Testis (tissue), 3 donors: ENCODE measurements around the gene EDN2. TPM values are rescaled to one million over a fixed set of nuclear protein-coding genes. Genes with fewer than 3 reads are reported as not detected.

Experiments
- DNase-seq: peaks from one replicate; pipeline ENCODE4 v3.0.0-alpha.2; 2019
- H3K27ac ChIP-seq, 2 donors: fragments of 200-600 bp; sonication (generic); one replicate each; pipeline ENCODE4 v1.5.1; 2019
- H3K27me3 ChIP-seq: fragments of 200-600 bp; sonication (generic); one replicate; pipeline ENCODE4 v1.5.1; 2019
- H3K36me3 ChIP-seq: fragments of 200-600 bp; sonication (generic); one replicate; pipeline ENCODE4 v1.5.1; 2017; ENCODE audit warnings: low read depth; ENCODE audit errors: missing control alignments
- H3K4me1 ChIP-seq: fragments of 200-600 bp; sonication (generic); one replicate; pipeline ENCODE4 v1.5.1; 2019
- H3K4me3 ChIP-seq, 2 donors: fragments of 200-600 bp; sonication (generic); one replicate each; pipeline ENCODE4 v1.5.1; 2017 to 2019
- H3K9me3 ChIP-seq: fragments of 200-600 bp; sonication (generic); one replicate; pipeline ENCODE4 v1.5.1; 2017
- CTCF ChIP-seq, 3 experiments: fragments of 450-650 bp in 2 of 3; fragments of 200-600 bp in 1 of 3; sonication (generic) in 1 of 3; IDR thresholded peaks; one replicate each; pipeline ENCODE4 v1.5.1; 2016 to 2019; ENCODE audit warnings: antibody characterized with exemption in 3 of 3, mild to moderate bottlenecking in 2 of 3, moderate library complexity in 1 of 3
- POLR2A ChIP-seq: fragments of 450-650 bp; IDR thresholded peaks from one replicate; pipeline ENCODE4 v1.6.1; 2017; ENCODE audit warnings: antibody characterized with exemption, mild to moderate bottlenecking, moderate library complexity
- WGBS, 2 donors: methylation state at CpG; one replicate each; pipeline ENCODE4 v1.1.5; 2018; 5-methylcytosine and 5-hydroxymethylcytosine counted together
- intact Hi-C: fragments of 100-400 bp; cut with DNase I; formaldehyde crosslinking; loops from one replicate; pipeline ENCODE4 v1.15.1; 2023; ENCODE audit warnings: low total_unique reads
- polyA plus RNA-seq: library from polyadenylated mRNA; stranded (reverse); fragments of 350-450 nt; fragmentation: Illumina TruSeq; extraction: RNeasy Lipid Tissue Mini Kit (QIAGEN cat#74804); gene quantifications from one replicate; pipeline ENCODE4 v1.2.3, GENCODE V29; 2014; ENCODE audit warnings: low read depth, low replicate concordance; ENCODE audit not compliant: insufficient read depth
- total RNA-seq, 2 donors: library from RNA; depleted of rRNA; stranded (reverse); fragments of >200 nt; gene quantifications; one replicate each; pipeline ENCODE4 v1.2.3, GENCODE V29; 2016

Gene EDN2
- total and polyA plus RNA-seq, 3 donors from 2014 or later: not detected

- H3K9me3 ChIP-seq: no peaks in the 10 kb centered on the region
- H3K4me3 ChIP-seq: no peak overlapping the region
- H3K27ac ChIP-seq: no peak overlapping the region
- H3K4me1 ChIP-seq: peaks cover 7% of the 10 kb centered on the region
- TF ChIP-seq POLR2A (no peak), CTCF (IDR thresholded peaks at IDR 0.05) (no peak)
- intact Hi-C loops: no loop called here
- H3K36me3 ChIP-seq: no peaks in the 10 kb centered on the region
- 89 to 93% methylated on average over 15 of the region's 15 CpGs for WGBS, 2 donors
- no peak for DNase-seq
- H3K27me3 ChIP-seq: no peaks in the 10 kb centered on the region
These were observed 19.9 kb upstream of the EDN2 start for GRCh38 chr1:41504114-41505035.

DNA sequence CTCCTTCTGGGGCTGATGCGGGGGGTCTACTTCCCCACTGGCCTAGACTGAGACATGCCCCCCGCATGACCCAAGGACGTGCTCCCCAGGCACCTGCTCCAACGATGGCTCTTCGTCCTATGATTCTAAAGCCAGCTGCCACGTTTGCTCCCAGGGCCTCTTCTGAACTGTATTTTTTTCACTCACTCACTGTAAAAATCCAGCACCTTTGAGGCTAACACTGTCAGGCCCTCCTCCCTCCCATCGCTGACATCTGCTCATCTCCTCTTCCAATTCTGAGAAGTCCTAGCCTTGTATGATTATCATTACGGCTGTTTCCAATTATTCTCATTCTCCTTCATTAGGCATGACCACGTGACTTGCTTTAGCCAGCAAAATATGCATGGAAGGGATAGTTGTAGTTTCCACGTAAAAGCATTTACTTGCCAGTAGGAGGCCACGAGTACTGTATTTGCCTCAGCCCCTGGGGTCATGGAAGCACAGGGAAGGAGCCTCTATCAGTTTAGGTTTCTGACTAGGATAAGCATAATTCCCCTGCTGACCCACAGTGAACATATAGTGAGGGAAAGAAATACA lies 19.1 kb upstream of the EDN2 start:
- WGBS, 2 donors: 91 to 94% methylated on average over 11 of the region's 11 CpGs
- no peak for DNase-seq
- no peak overlapping the region for H3K4me3 ChIP-seq
- no peaks in the 10 kb centered on the region for H3K36me3 ChIP-seq
- H3K4me1 ChIP-seq: peaks cover 7% of the 10 kb centered on the region
- H3K27ac ChIP-seq: no peak overlapping the region
- no peaks in the 10 kb centered on the region for H3K27me3 ChIP-seq
- TF ChIP-seq CTCF (IDR thresholded peaks at IDR 0.05) (no peak), POLR2A (no peak)
- intact Hi-C loops: no loop called here
- no peaks in the 10 kb centered on the region for H3K9me3 ChIP-seq

DNA sequence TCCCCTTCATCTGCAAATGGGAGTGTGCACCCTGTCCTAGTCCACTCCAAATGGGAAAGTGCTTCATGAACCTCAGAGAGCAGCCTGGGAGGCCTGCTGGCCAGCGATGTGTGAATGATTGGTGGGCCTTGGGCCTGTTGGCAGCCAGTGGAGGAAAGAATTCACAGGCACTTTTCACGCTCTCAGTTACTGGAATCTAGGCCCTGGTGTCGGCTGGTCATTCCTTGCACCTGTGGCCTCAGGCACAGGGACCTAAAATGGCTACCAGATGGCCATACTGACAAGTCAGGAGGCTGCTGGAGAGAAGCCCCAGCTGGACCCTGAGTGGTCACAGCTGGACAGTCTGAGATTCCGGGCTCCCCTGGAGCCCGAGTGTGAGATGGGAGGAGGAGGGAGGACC lies 18.4 kb upstream of the EDN2 start:
- H3K27ac ChIP-seq: no peak overlapping the region
- H3K36me3 ChIP-seq: no peaks in the 10 kb centered on the region
- TF ChIP-seq CTCF (IDR thresholded peaks at IDR 0.05) (no peak), POLR2A (no peak)
- DNase-seq: no peak
- H3K27me3 ChIP-seq: no peaks in the 10 kb centered on the region
- H3K4me1 ChIP-seq: peaks cover 7% of the 10 kb centered on the region
- intact Hi-C loops: no loop called here
- no peak overlapping the region for H3K4me3 ChIP-seq
- no peaks in the 10 kb centered on the region for H3K9me3 ChIP-seq
- 84 to 92% methylated on average over 5 of the region's 5 CpGs for WGBS, 2 donors

GRCh38 chr1:41501581-41501980 lies 17.1 kb upstream of the EDN2 start:
- intact Hi-C loops: no loop called here
- Histone ChIP-seq H3K27me3 (no peaks in the 10 kb centered on the region), H3K4me3 (no peak overlapping the region), H3K27ac (no peak overlapping the region), H3K36me3 (no peaks in the 10 kb centered on the region), H3K9me3 (no peaks in the 10 kb centered on the region), H3K4me1 (peaks cover 13% of the 10 kb centered on the region)
- TF ChIP-seq CTCF (IDR thresholded peaks at IDR 0.05): no peak
- 94 to 96% methylated on average over 10 to 20 of the region's 20 CpGs for WGBS, 2 donors
- DNase-seq: no peak
